DMS53 (cell line): Measurements from ENCODE around the gene SNAP29.
"Not testable (repeated sequence)": the region's sequence is repeated elsewhere in the genome, so short reads cannot be mapped to it uniquely, and the experiment has no call there.

ENCODE experiments used
- DNase-seq: peaks from one replicate; lab custom pipeline; 2025; lab: John Stamatoyannopoulos, UW

The SNAP29 gene

GRCh38 chr22:20866736-20867135 lies 7.9 kb downstream of the SNAP29 start:
- DNase-seq, result no peak

DNA sequence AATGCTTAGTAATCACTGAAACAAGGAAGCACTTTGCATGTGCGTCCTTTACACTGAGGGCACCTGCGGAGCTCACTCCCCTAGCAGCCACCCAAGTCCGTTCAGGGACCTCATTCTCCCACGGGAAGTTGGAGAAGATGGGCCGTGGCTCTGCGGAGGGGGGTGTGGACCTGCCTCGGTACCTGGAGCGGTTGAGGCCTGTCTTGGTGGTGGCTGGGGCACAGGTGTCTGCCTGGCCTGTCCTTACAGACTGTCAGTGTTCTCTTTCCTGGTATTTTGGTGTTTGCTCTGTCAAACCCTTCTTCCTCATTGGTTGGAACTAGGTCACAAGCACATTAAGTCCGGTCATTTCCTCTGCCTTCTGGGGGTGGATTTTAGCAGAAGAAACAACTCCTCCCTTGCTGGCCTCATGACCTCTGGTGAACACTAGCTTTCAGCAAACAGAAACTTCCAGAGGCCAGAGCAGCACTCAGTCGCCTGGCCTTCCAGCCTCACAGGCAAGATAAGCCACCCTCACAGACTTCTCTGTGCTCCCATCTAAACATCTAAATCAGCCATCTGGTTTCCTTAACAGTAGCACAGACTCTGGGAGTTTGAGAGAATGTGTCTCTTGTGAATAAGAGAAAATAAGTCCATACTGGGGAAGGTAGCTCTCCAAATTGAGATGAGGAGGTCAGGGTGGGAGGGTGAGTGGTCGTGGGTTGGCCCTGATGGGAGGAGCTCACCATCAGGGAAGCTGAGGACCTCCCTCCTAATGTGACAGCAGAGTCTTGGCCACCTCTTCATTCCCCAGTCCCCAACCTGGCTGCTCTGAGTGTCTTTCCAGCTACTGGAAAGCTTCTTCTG lies 8.6 kb downstream of the SNAP29 start:
- DNase-seq, result no peak

GRCh38 chr22:20868025-20868962 lies 9.5 kb downstream of the SNAP29 start:
- no peak for DNase-seq

DNA sequence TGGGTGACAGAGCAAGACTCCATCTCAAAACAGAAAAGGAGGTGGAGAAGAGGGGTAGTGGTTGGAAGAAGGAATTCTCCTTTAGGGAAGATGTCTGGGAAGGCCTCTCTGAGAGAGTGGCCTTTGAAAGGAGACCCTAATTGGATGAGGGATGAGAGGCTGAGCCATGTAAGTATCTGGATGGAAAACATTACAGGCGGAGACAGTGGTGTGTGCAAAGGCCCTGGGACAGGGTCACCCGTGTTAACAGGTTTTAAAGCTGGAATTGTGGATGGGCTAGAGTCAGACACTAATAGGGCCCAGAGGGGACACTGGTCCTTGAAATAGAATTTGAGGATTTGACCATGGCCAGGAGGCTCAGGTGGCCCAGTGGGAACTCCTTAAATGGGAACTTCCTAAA lies 10.4 kb downstream of the SNAP29 start:
- DNase-seq, result no peak

- DNase-seq, result no peak
Measured at GRCh38 chr22:20873214-20873613, 14.4 kb downstream of the SNAP29 start.

- no peak for DNase-seq
Measured at GRCh38 chr22:20875296-20875695, 16.5 kb downstream of the SNAP29 start.

DNA sequence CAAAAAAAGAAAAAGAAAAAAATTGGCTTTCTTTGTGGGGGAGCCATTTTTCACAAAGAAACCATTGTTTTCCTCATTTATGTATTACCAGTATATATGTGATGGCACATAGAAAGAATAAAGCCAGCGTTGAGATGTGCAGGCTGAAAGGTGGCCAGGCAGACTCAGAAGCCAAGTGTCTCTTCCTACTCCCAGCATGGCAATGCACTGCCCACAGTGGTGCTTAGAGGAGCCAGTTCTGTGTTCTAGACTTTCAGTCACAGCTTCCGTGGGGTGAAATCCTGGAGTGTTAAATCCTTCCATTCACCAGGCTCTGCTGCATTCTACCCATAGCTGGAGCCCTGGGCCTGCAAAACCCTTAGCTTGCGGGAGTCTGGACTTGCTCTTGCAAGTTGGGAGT lies 18.9 kb downstream of the SNAP29 start:
- DNase-seq, result no peak

DNA sequence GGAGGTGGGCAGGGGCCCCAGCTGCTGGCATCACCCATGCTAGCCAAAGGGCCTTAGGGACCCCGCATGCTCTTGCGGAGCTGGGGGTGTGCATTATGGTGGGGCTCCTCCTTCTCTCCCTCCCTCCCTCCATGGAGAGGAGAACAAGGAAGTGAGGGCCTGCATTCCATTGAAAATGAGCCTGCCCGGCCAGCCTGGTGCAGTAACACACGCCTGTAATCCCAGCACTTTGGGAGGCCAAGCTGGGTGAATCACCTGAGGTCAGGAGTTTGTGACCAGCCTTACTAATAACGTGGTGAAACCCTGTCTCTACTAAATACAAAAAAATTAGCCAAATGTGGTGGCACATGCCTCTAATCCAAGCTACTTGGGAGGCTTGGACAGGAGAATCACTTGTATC lies 22.4 kb downstream of the SNAP29 start:
- DNase-seq, result no peak

DNA sequence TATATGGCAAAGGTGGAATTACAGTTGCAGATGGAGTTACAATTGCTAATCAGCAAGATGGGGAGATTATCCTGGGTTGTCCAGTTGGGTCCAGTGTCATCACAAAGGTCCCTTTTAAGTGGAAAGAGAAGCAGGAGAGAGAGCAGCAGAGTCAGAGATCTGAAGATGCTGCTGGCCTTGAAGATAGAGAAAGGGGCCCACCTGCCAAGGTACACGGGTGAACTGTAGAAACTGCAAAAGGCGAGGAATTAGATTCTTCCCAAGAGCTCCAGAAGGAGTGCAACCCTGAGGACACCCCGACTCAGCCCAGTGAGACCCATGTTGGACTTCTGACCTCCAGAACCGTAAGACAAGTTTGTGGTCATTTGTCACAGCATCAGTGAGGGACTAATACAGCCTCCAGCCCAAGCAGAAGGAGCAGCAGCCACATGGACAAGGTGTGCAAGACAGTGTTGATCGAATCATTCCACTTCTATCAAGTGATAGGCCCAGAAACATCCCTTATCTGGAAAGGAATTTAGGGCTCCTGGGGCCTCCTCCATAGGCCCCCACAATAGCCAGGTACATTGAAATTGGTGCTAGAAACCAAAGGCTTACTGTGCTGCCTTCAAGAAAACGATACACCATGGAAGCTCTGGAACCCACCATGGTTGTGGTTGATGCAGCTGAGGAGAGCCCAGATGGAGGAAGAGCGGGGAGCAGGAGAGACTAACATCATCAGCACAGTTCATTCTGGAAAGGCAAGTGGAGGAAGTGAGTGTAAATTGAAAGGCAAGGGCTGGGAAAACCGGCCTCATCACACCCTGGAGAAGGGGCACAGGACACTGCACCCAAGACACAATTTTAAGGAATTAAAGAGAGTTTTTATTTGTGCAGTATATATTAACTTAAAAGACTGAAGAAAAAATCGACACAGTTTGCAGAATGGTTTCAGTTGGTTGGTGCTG lies 23.3 kb downstream of the SNAP29 start:
- no peak for DNase-seq

DNA sequence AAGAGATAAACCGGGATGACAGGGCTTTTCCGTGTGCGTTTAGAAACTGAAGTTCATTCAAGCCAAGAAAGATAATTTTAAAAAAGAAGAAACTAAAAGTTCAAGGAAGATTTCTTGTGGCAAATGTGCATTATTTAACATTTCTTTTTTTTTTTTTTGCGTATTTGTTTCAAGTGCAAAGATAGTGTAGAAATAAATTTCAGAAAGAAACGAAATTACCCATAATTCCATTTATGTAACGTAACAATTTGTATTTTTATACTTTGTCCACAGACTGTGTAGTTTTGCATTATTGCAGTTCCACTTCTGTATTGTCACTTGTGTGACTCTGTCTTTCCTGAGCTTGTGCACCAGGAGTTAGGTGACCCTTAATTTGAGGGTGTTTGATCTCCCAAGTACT lies 24.0 kb downstream of the SNAP29 start:
- DNase-seq, result no peak

DNA sequence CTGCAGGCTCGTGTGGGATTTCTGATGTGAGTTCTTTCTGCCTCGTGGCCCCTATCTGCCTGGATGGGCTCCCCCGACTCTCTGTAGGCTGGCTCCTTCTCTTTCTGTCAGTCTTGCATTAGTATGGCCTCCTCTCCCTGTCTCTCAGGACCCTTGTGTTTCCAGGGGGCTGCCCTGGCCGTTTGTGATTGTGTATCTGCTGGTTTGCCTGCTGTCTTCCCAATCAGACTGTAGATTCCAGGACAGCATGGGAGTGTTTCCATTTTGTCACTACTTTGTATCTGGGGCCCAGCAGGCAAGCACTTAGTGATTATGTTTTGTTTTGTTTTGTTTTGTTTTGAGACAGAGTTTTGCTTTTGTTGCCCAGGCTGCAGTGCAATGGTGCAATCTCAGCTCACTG lies 25.6 kb downstream of the SNAP29 start:
- no peak for DNase-seq

DNA sequence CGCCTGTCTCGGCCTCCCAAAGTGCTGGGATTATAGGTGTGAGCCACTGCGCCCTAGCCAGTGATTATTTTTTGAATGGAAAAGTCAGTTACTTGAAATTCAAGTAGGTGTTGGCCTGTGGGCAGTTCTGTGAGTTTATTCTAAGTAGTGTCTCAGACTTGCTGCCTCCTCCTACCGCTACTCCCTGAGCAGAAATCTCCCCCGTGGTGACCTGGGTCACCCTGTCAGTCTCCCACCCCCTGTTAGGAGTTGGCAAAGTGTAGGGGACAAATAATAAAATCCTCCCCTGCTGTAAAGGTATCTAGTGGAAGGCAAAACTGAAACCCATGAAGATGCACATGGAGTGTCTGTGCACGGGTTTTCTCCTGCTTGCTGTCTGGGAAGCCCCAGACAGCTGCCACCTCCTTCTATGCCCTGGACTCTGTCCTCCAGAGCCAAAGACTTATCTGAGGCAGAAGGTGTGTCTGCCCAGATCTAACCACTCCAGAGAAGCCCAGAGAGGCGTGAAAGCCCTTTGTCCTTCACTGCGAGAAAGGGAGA lies 26.3 kb downstream of the SNAP29 start:
- DNase-seq, result no peak

- peak; percentile 80 for DNase-seq
Measured at GRCh38 chr22:20885557-20886323, 26.9 kb downstream of the SNAP29 start.

DNA sequence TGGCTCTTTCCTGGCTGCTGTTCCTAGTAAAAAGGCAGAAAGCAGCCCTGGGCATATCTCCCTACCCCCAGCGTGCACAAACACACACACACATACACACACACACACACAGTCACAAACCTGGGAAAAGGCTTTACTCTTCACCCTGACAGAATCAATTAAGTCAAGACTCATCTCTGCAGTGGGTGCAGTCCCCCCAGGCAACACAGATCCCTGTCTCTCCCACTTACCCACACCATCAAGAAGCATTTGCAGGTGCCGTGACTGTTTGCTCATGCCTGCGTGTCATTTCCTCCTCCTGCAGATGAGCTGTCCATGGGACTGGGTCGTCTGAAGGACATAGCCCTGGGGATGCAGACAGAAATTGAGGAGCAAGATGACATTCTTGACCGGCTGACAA lies 28.6 kb downstream of the SNAP29 start:
- DNase-seq, result peak; percentile 22

- DNase-seq, result no peak
Measured at GRCh38 chr22:20889025-20889704, 30.4 kb downstream of the SNAP29 start.

- DNase-seq, result no peak
Measured at GRCh38 chr22:20889904-20890540, 31.2 kb downstream of the SNAP29 start.

DNA sequence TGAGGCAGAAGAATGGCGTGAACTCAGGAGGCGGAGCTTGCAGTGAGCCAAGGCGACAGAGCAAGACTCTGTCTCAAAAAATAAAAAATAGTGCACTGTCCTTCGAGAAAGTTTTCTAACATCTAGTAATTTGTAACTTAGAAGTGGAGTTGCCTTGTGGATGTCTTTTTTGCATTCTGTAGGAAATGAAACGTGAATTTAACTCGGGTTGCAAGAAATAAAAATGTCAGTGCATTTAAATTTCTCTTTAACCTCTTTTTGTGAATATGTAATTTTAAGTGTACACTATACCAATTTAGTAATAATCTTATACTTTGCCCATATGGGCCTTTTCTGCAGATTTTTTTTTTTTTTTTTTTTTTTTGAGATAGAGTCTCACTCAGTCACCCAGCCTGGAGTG lies 32.2 kb downstream of the SNAP29 start:
- no peak for DNase-seq

DNA sequence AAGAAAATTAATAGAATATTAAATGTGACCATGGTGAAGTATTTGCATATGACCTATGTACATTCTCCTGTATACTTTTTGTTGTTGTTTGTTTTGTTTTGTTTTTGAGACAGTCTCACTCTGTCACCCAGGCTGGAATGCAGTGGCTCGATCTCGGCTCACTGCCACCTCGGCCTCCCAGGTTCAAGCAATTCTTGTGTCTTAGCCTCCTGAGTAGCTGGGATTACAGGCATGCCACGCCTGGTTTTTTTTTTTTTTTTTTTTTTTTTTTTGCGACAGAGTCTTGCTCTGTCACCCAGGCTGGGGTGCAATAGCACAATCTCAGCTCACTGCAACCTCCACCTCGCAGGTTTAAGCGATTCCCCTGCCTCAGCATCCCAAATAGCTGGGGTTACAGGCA lies 38.9 kb downstream of the SNAP29 start:
- not testable (repeated sequence) for DNase-seq

DNA sequence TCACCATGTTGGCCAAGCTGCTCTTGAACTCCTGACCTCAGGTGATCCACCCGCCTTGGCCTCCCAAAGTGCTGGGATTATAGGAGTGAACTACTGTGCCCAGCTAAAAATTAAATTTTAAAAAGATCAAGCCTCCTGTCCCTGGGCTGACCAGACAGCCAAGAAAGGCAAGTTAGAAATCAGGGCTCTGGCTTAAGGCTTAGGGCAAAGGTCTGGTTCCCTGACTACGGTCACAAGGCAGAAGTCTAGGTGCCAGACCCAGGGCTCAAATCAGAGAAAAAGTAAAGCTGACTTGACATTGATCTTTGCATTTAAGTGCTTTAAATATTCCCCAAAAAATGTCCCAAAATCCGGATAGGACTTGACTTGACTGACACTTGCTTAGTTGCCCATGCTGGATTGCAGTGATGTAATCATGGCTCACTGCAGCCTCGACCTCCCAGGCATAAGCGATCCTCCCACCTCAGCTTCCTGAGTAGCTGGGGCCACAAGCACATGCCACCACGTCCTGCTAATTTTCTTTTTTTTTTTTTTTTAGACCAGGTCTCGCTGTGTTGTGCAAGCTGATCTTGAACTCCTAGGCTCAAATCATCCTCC lies 41.1 kb downstream of the SNAP29 start:
- no peak for DNase-seq
